NK-92 treated with Interleukin-12 subunit alpha and Interleukin-12 subunit beta, amount 100 ng/mL, for 24 hours (cell line): ENCODE results near the gene COL11A1.

Experiments used
- DNase-seq: peaks from one replicate; lab custom pipeline; 2025; lab: John Stamatoyannopoulos, UW

COL11A1 gene

GRCh38 chr1:102899935-102900334 is 208.4 kb downstream of the COL11A1 start:
- no peak for DNase-seq

- no peak for DNase-seq
These were observed 210.8 kb downstream of the COL11A1 start for GRCh38 chr1:102897557-102897956.

- no peak for DNase-seq
These were observed 211.6 kb downstream of the COL11A1 start for GRCh38 chr1:102896771-102897170.

- no peak for DNase-seq
These were observed 212.0 kb downstream of the COL11A1 start for GRCh38 chr1:102896286-102896685.

- no peak for DNase-seq
These were observed 216.3 kb downstream of the COL11A1 start for GRCh38 chr1:102891868-102892625.

- DNase-seq, result no peak
These were observed 221.7 kb downstream of the COL11A1 start for GRCh38 chr1:102886638-102887037.

- DNase-seq, result no peak
These were observed 224.1 kb downstream of the COL11A1 start for GRCh38 chr1:102884238-102884637.

- DNase-seq, result no peak
These were observed 228.8 kb downstream of the COL11A1 start for GRCh38 chr1:102879439-102879993.

GRCh38 chr1:102875756-102876155 is 232.6 kb downstream of the COL11A1 start:
- DNase-seq, result no peak

- DNase-seq, result no peak
These were observed 235.8 kb downstream of the COL11A1 start for GRCh38 chr1:102872526-102872925.

- no peak for DNase-seq
These were observed 236.2 kb downstream of the COL11A1 start for GRCh38 chr1:102872097-102872496.

GRCh38 chr1:102863704-102864103 is 244.6 kb downstream of the COL11A1 start:
- no peak for DNase-seq

GRCh38 chr1:102861247-102861646 is 247.1 kb downstream of the COL11A1 start:
- DNase-seq, result no peak

GRCh38 chr1:102858695-102859094 is 249.6 kb downstream of the COL11A1 start:
- no peak for DNase-seq

GRCh38 chr1:102857251-102857650 is 251.1 kb downstream of the COL11A1 start:
- DNase-seq, result no peak

GRCh38 chr1:102853701-102854187 is 254.6 kb downstream of the COL11A1 start:
- DNase-seq, result no peak

- DNase-seq, result no peak
These were observed 255.2 kb downstream of the COL11A1 start for GRCh38 chr1:102853136-102853535.

- DNase-seq, result no peak
These were observed 255.7 kb downstream of the COL11A1 start for GRCh38 chr1:102852613-102853012.

- no peak for DNase-seq
These were observed 256.7 kb downstream of the COL11A1 start for GRCh38 chr1:102851616-102852015.

GRCh38 chr1:102842606-102843005 is 265.7 kb downstream of the COL11A1 start:
- no peak for DNase-seq

GRCh38 chr1:102840741-102841140 is 267.6 kb downstream of the COL11A1 start:
- DNase-seq, result no peak

- DNase-seq, result no peak
These were observed 270.3 kb downstream of the COL11A1 start for GRCh38 chr1:102838016-102838415.

GRCh38 chr1:102837551-102837950 is 270.8 kb downstream of the COL11A1 start:
- DNase-seq, result no peak

GRCh38 chr1:102836991-102837390 is 271.3 kb downstream of the COL11A1 start:
- DNase-seq, result no peak
